CD14-positive monocyte (primary cell): ENCODE results near the gene COL12A1. TPM values are rescaled to one million over a fixed set of nuclear protein-coding genes. Genes with fewer than 3 reads are reported as not detected.

Experiments
- DNase-seq, 3 donors: peaks; one replicate each; pipeline ENCODE4 v3.0.0-alpha.2; 2011 to 2022
- H2AFZ ChIP-seq: 2 replicates; pipeline ENCODE4 v1.6.0; 2012; ENCODE audit warnings: mild to moderate bottlenecking, low read depth, low read length, inconsistent platforms; ENCODE audit not compliant: insufficient read depth, poor library complexity, severe bottlenecking
- H3K27ac ChIP-seq, 2 donors: 1 replicate in 1 of 2; 2 replicates in 1 of 2; pipeline ENCODE4 v1.5.1; 2012 to 2013; ENCODE audit warnings: low read length in 2 of 2, control low read depth in 1 of 2, inconsistent platforms in 1 of 2, low read depth in 1 of 2, mild to moderate bottlenecking in 1 of 2
- H3K27me3 ChIP-seq, 2 donors: one replicate each; pipeline versions ENCODE4 v1.6.0 to v1.6.1; 2011 to 2013; ENCODE audit warnings: low read length in 2 of 2; ENCODE audit not compliant: control insufficient read depth in 2 of 2, insufficient read depth in 2 of 2
- H3K36me3 ChIP-seq, 2 donors: replicated peaks in 1 of 2; 1 replicate in 1 of 2; 2 replicates in 1 of 2; pipeline versions ENCODE4 v1.5.1 to v1.6.1; 2012 to 2013; ENCODE audit warnings: low read length in 2 of 2, control low read depth in 1 of 2, inconsistent platforms in 1 of 2, mild to moderate bottlenecking in 1 of 2; ENCODE audit not compliant: insufficient read depth in 2 of 2, control insufficient read depth in 1 of 2
- H3K4me1 ChIP-seq, 2 donors: 1 replicate in 1 of 2; 2 replicates in 1 of 2; pipeline versions ENCODE4 v1.5.1 to v1.6.1; 2012 to 2013; ENCODE audit warnings: low read length in 2 of 2, control low read depth in 1 of 2, inconsistent platforms in 1 of 2, mild to moderate bottlenecking in 1 of 2, moderate library complexity in 1 of 2; ENCODE audit not compliant: insufficient read depth in 2 of 2, control insufficient read depth in 1 of 2
- H3K4me2 ChIP-seq: replicated peaks from 2 replicates; pipeline ENCODE3; 2012; ENCODE audit warnings: low read length, moderate library complexity, mild to moderate bottlenecking; ENCODE audit not compliant: poor library complexity, severe bottlenecking; ENCODE audit errors: extremely low read depth
- H3K4me3 ChIP-seq, 3 experiments: fragments of 200-600 bp in 1 of 3; sonication (generic) in 1 of 3; replicated peaks in 1 of 3; 1 replicate in 2 of 3; 2 replicates in 1 of 3; pipeline ENCODE4 v1.5.1; 2011 to 2013; ENCODE audit warnings: low read length in 3 of 3, mild to moderate bottlenecking in 3 of 3, control low read depth in 2 of 3, low read depth in 2 of 3, inconsistent platforms in 1 of 3, moderate library complexity in 1 of 3
- H3K79me2 ChIP-seq: 2 replicates; pipeline ENCODE4 v1.6.0; 2012; ENCODE audit warnings: mild to moderate bottlenecking, control low read depth, inconsistent platforms, low read length, moderate library complexity; ENCODE audit not compliant: insufficient read depth
- H3K9ac ChIP-seq: 2 replicates; pipeline ENCODE4 v1.6.0; 2017; ENCODE audit warnings: low read length, mild to moderate bottlenecking; ENCODE audit not compliant: insufficient read depth, poor library complexity, severe bottlenecking
- H3K9me3 ChIP-seq, 2 donors: replicated peaks in 1 of 2; 1 replicate in 1 of 2; 2 replicates in 1 of 2; pipeline versions ENCODE4 v1.5.1 to v1.6.1; 2012 to 2013; ENCODE audit warnings: low read length in 2 of 2, control low read depth in 1 of 2; ENCODE audit not compliant: control insufficient read depth in 1 of 2, insufficient read depth in 1 of 2
- H4K20me1 ChIP-seq: 2 replicates; pipeline ENCODE4 v1.6.0; 2012; ENCODE audit warnings: mild to moderate bottlenecking, low read length, control low read depth, moderate library complexity; ENCODE audit not compliant: insufficient read depth
- H3K27ac Mint-ChIP-seq, 7 donors: one replicate each; pipeline ENCODE4 v1.8.0; 2020; ENCODE audit warnings: mild to moderate bottlenecking in 7 of 7, mixed read lengths in 7 of 7, moderate library complexity in 6 of 7, inconsistent platforms in 2 of 7
- H3K27me3 Mint-ChIP-seq, 3 donors: one replicate each; pipeline ENCODE4 v1.8.0; 2021 to 2022; ENCODE audit warnings: low read depth in 3 of 3, mild to moderate bottlenecking in 3 of 3, mixed read lengths in 3 of 3, moderate library complexity in 3 of 3, inconsistent platforms in 1 of 3
- H3K36me3 Mint-ChIP-seq, 2 donors: one replicate each; pipeline ENCODE4 v1.8.0; 2020; ENCODE audit warnings: mixed read lengths in 2 of 2, inconsistent platforms in 1 of 2, mild to moderate bottlenecking in 1 of 2
- H3K4me1 Mint-ChIP-seq: one replicate; pipeline ENCODE4 v1.8.0; 2020; ENCODE audit warnings: mild to moderate bottlenecking, mixed read lengths
- H3K4me3 Mint-ChIP-seq, 2 donors: one replicate each; pipeline ENCODE4 v1.8.0; 2020; ENCODE audit warnings: mild to moderate bottlenecking in 2 of 2, mixed read lengths in 2 of 2, moderate library complexity in 1 of 2
- H3K9me3 Mint-ChIP-seq, 7 donors: one replicate each; pipeline ENCODE4 v1.8.0; 2020 to 2022; ENCODE audit warnings: mixed read lengths in 7 of 7, mild to moderate bottlenecking in 6 of 7, moderate library complexity in 6 of 7, inconsistent platforms in 2 of 7
- CTCF ChIP-seq: fragments of 200-600 bp; IDR thresholded peaks from one replicate; pipeline ENCODE4 v1.8.0; 2022; ENCODE audit warnings: antibody characterized with exemption, mild to moderate bottlenecking
- WGBS: methylation state at CpG from one replicate; pipeline ENCODE4 v1.1.5; 2013; ENCODE audit warnings: missing lambda C conversion rate; ENCODE audit not compliant: insufficient coverage; 5-methylcytosine and 5-hydroxymethylcytosine counted together
- intact Hi-C, 2 donors: fragments of 100-400 bp; cut with micrococcal nuclease; formaldehyde crosslinking; loops; one replicate each; pipeline versions ENCODE4 v1.15.0 to v1.15.1; 2023
- polyA plus RNA-seq, 3 donors: library from polyadenylated mRNA; depleted of rRNA in 1 of 3; unstranded in 2 of 3; stranded (reverse) in 1 of 3; fragments of 300-500 nt in 2 of 3; fragments of >200 nt in 1 of 3; fragmentation: Illumina TruSeq in 2 of 3; gene quantifications; 1 replicate in 2 of 3; 2 replicates in 1 of 3; pipeline ENCODE4 v1.2.3, GENCODE V29; 2012 to 2021

COL12A1 gene
- polyA plus RNA-seq, 3 donors = not detected

- no peaks in the 10 kb centered on the region for H3K36me3 ChIP-seq
- H4K20me1 ChIP-seq = no peaks in the 10 kb centered on the region
- Mint-ChIP-seq H3K4me3 (peak overlapping the region in 1 of 2 donors; percentile 77), H3K27me3 (peaks cover 62 to 69% (median 64%) of the 10 kb centered on the region in 3 donors), H3K4me1 (peaks cover 27% of the 10 kb centered on the region), H3K9me3 (peaks cover 0 to 12% (median 9%) of the 10 kb centered on the region in 7 donors), H3K27ac (no peak overlapping the region), H3K36me3 (peaks cover 0 to 4% of the 10 kb centered on the region in 2 donors)
- no peak for DNase-seq
- no peak overlapping the region for H3K4me3 ChIP-seq
- intact Hi-C loops = no loop called here
- peaks cover 59 to 86% of the 10 kb centered on the region in 2 donors for H3K27me3 ChIP-seq
- 11% methylated on average over 1 of the region's 1 CpG for WGBS
- H2AFZ ChIP-seq = no peak overlapping the region
- no peak overlapping the region for H3K27ac ChIP-seq
- no peaks in the 10 kb centered on the region for H3K79me2 ChIP-seq
- peaks cover 0 to 27% of the 10 kb centered on the region in 2 donors for H3K9me3 ChIP-seq
- no peak overlapping the region for H3K4me2 ChIP-seq
- peaks cover 12 to 17% of the 10 kb centered on the region in 2 donors for H3K4me1 ChIP-seq
- no peak for TF ChIP-seq CTCF
- no peak overlapping the region for H3K9ac ChIP-seq
These were observed 4.8 kb downstream of the COL12A1 start for GRCh38 chr6:75201021-75201420.

GRCh38 chr6:75199889-75200288 is 6.0 kb downstream of the COL12A1 start:
- DNase-seq = no peak
- H3K4me2 ChIP-seq = no peak overlapping the region
- H3K79me2 ChIP-seq = no peaks in the 10 kb centered on the region
- no peak overlapping the region for H3K27ac ChIP-seq
- H3K4me1 Mint-ChIP-seq = peaks cover 16% of the 10 kb centered on the region
- no peak overlapping the region for H2AFZ ChIP-seq
- TF ChIP-seq CTCF = no peak
- intact Hi-C loops = no loop called here
- H3K9ac ChIP-seq = no peak overlapping the region
- H4K20me1 ChIP-seq = no peaks in the 10 kb centered on the region
- no peak overlapping the region for H3K27ac Mint-ChIP-seq
- peaks cover 3 to 5% of the 10 kb centered on the region in 2 donors for H3K4me1 ChIP-seq
- peaks cover 0 to 22% of the 10 kb centered on the region in 2 donors for H3K9me3 ChIP-seq
- H3K36me3 ChIP-seq = no peaks in the 10 kb centered on the region
- peak overlapping the region in 1 of 2 donors; percentile 42 for H3K4me3 Mint-ChIP-seq
- 95% methylated on average over 2 of the region's 3 CpGs for WGBS
- peaks cover 50 to 74% of the 10 kb centered on the region in 2 donors for H3K27me3 ChIP-seq
- H3K9me3 Mint-ChIP-seq = peaks cover 0 to 12% (median 7%) of the 10 kb centered on the region in 7 donors
- H3K4me3 ChIP-seq = no peak overlapping the region
- H3K36me3 Mint-ChIP-seq = no peaks in the 10 kb centered on the region
- peaks cover 51 to 58% (median 53%) of the 10 kb centered on the region in 3 donors for H3K27me3 Mint-ChIP-seq
